Body of pancreas (tissue), 4 donors: Measurements from ENCODE around the gene ZNF124.
"Not testable (repeated sequence)": the region's sequence is repeated elsewhere in the genome, so short reads cannot be mapped to it uniquely, and the experiment has no call there.

ENCODE experiments used
- POLR2A ChIP-seq, 3 donors: fragments of 450-650 bp; IDR thresholded peaks; one replicate each; pipeline ENCODE4 v1.6.1; 2016; ENCODE audit warnings: antibody characterized with exemption in 3 of 3, mild to moderate bottlenecking in 2 of 3
- TF ChIP-seq, protein P1 (sequence below), 7 experiments: fragments of 450-650 bp in 4 of 7; fragments of 200-600 bp in 3 of 7; sonication (generic) in 3 of 7; IDR thresholded peaks; one replicate each; pipeline ENCODE4 v1.5.1; 2016 to 2019; ENCODE audit warnings: antibody characterized with exemption in 7 of 7

DNA sequence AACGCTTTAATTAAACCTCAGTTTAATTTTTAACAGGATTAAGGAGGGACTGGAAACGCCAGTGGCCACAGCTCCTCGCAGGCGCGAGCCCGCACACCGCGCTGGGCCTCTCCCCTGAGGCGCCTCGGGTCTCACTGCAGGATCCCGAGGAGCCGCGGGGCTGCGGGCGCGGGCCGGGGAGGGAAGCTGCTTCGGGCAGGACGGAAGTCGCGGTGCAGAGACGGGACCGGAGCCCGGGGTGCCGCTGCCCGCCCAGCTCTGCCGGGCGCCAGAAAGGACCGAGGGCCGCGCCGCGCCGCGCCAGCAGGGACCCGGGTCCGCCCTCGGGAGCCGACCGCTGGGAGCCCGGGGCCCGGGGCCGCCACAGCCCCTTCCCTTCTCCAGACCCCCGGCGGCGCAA is 377 bp downstream of the ZNF124 start:
- TF ChIP-seq, protein P1, sequence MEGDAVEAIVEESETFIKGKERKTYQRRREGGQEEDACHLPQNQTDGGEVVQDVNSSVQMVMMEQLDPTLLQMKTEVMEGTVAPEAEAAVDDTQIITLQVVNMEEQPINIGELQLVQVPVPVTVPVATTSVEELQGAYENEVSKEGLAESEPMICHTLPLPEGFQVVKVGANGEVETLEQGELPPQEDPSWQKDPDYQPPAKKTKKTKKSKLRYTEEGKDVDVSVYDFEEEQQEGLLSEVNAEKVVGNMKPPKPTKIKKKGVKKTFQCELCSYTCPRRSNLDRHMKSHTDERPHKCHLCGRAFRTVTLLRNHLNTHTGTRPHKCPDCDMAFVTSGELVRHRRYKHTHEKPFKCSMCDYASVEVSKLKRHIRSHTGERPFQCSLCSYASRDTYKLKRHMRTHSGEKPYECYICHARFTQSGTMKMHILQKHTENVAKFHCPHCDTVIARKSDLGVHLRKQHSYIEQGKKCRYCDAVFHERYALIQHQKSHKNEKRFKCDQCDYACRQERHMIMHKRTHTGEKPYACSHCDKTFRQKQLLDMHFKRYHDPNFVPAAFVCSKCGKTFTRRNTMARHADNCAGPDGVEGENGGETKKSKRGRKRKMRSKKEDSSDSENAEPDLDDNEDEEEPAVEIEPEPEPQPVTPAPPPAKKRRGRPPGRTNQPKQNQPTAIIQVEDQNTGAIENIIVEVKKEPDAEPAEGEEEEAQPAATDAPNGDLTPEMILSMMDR (IDR thresholded peaks at IDR 0.05) = not testable (repeated sequence)
- not testable (repeated sequence) for TF ChIP-seq POLR2A (IDR thresholded peaks at IDR 0.05)
